OCI-M2 (cell line): ENCODE measurements around the gene ITGA5.

Experiments used
- DNase-seq: peaks from one replicate; lab custom pipeline; 2025; ENCODE audit not compliant: unreplicated experiment; lab: John Stamatoyannopoulos, UW

The ITGA5 gene

DNA sequence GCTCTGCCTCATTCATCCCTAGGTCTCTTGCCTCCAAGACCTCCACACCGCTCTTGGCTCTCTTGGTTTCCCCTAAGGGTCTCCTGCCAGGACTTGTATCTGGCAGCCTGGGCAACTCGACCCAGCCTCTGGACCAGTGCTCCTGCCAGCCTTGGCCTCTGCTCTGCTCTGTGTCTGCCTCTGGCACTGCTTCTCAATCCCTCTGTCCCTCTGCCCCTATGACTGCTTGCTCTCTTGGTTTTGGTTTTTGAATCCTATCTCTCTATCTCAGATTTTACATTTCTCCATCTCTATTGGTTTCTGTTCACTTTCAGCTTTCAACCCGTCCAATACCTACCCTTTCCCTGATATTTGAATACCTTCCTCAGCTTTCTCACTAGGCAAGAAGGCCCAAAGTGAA, 6.3 kb downstream of the ITGA5 start:
- no peak for DNase-seq

DNA sequence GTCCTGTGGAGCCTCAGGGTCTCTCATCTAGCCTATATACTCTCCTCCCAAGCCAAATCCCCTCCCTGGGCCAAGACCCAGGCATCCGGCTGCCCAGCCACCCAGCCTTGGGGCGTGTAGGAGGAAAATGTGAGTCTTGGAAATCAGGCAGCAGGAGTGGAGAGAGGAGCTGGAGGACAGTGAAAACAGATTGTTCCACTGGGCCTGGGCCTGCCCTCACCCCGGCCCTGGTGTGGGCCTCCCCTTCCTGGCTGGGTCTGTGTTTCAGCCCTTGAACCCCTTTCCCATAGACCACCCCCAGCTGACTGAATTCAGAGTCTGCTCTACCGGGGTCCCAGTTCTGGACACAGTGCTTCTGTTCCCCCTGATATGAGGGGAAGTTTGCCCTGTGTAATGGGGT, 6.7 kb downstream of the ITGA5 start:
- DNase-seq: no peak

DNA sequence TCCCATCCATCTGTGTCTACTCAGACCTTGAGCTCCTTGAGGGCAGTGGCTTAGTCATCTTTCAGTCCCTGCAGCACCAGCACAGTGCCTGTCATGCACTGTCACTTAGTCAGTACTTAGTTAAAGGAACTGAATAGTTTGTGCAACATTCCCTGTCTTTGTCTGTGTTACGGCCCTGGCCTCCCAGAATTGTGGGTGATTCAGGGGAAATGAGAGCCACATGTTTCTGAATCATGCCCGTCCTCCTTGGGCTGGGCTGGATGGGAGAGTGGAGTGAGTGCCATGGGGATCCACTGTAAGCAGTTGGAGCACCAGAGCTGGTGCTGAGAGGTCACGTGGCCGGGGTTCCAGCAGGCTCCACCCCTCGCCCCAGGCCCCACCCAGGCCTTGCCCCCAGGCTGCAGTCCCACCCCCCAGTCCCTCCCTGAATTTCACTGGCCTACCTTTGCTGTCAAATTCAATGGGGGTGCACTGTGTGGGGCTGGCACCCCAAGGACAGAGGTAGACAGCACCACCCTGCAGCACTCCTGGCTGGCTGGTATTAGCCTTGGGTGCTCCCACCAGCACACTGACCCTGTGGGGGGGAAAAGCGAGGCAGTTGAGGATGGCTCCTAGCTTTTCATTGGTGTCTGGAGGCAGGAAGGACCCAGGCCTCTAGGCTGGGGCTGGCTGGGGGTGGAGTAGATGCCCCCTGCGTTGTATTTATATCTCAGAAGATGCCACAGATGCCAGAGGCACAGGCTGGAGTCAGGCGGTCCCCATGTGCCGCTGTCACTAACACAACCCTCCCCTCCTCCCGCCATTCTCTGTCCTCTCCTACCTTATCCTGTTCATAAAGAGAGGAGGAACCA, 7.5 kb downstream of the ITGA5 start:
- no peak for DNase-seq

DNA sequence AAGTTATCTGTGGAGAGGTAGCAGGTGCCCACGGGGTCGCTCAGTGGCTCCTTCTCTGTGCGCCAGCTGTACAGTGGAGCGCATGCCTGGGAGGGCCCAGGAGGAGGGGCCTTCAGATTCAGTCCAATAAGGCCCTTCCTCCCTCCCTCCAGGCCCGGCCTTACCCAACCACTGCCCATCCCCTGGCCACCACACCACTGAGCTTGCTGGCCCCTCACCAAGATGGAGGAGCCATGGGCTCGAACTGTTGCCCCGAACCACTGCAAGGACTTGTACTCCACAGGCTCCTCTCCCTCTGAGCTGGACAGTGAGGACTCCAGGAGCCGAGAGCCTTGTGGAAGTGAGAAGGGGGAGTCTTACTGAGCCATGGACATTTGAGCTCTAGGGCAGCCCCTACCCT, 9.8 kb downstream of the ITGA5 start:
- no peak for DNase-seq

DNA sequence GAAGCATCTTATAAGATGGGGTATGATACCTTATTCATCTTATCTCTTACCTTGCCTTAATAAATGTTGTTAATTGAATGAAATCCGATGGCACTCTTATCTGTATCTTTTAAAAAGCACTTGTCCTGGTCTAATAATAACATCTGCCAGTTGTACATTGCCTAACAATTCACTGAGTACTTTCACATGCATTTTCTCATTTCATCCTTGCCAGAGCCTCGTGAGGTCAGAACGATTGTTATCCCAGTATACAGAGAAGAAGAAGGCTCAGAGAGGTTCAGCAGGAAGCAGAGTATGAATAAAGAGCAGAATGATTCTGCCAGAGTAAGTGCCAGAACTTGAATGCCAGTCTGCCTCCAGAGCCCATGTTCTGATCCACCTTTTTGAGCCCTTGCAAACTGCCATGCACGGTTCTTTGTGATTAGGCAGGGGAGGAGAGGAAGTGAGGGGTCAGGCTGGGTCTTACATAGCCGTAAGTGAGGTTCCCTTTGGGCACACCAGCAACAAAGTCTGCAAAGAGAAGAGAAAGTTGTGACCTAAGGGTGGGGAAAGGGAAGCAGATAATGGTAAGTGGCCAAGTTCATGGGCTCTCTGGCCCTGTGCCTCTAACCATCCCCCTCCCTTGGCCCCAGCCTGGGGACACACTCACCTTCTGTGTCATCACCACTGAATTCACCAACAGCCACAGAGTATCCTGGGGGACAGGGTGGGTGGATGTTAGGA, 11.7 kb downstream of the ITGA5 start:
- no peak for DNase-seq

DNA sequence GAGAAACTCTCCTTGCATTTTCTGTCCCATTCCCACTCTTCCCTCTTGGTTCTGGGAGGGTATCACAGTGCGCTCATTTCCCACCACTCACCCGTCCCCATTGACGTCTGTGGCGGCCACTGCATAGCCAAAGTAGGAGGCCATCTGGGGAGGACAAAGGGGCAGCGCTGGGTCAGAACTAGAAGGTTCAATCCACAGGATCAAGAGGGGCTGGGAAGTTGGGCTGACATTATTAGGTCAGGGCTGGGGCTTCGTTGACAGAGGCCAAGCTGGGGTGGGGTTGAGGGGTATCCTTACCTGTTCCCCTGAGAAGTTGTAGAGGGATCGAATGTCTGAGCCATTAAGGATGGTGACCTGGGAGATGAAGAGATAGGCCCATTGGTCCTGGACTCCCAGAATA, 13.5 kb downstream of the ITGA5 start:
- DNase-seq: no peak

DNA sequence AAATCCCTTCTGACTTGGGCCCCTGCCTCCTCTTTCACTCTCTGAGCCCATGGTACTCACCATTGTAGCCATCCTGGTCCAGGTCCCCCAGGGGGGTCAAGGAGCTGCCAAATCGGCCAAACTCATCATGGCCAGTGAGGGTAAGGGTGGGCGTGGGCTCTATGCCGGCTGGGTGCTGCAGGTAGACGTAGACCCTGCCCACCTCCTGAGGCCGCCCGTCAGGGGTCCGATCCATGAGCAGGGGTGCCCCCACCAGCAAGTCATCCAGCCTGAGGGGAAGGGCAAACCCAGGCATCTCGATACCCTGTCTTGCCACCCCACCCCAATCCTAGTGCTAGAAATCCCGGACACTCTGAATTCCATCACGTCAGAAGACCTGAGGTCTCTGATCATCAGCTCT, 14.0 kb downstream of the ITGA5 start:
- no peak for DNase-seq

DNA sequence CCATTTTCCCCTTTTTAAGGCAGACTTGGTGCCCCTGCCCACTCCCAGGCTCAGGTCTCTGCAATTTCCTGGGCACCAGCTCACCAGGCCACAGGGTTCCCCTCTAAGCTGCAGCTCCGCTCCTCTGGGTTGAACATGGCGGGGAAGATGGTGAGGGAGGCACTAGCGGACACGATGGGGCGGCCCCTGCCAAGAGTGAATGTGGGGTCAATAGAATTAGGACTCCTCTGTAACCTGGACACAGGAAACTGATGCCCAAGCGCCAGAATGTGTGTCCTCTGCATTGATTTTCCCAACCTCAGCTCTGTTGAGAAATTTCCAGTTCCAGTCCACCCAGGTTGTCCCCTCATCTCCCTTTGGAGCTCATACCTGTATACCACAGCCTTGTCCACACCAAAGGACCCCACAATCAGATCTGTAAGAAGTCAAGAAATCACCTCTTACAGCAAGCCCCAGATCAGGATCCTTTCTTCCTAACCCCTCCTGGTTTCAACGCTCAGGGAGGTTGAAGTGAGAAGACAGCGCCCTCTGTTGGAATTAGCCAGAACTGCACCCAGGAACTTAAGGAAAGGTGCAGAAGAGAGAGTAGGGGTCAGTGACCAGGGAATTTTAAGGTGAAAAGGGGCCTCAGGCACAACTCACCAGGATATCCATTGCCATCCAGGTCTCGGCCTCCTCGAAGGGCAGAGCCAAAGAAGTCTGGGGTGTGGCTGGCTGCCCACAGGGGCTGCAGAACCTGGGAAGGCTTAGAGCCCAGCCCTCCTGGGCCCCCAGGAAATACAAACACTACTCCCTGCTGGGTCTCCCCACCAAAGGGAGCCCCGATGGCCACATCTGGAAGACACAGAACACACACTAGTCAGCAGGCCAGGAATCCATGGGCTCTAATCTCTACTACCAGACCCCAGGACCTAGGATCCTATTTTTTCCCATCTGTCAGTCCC, 14.7 kb downstream of the ITGA5 start:
- DNase-seq: no peak

DNA sequence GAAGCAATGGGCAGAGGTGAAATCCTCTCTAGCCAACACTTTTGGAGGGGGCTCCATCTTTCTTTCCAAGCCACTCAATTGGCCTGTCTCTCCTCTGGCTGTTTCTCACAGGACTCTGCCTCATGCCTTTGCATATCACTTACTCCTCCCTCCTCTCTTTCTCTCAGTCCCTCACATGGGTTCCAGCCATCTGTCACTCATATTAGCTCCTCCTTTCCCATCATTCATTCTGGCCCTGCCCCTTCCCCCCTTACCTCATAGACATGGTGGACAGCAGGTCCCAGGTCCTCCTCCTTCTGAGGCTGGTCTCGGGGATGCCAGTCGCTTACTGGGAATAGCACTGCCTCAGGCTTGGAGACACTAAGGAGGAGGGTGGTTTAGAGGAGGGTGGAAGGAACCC, 17.9 kb downstream of the ITGA5 start:
- DNase-seq: no peak

DNA sequence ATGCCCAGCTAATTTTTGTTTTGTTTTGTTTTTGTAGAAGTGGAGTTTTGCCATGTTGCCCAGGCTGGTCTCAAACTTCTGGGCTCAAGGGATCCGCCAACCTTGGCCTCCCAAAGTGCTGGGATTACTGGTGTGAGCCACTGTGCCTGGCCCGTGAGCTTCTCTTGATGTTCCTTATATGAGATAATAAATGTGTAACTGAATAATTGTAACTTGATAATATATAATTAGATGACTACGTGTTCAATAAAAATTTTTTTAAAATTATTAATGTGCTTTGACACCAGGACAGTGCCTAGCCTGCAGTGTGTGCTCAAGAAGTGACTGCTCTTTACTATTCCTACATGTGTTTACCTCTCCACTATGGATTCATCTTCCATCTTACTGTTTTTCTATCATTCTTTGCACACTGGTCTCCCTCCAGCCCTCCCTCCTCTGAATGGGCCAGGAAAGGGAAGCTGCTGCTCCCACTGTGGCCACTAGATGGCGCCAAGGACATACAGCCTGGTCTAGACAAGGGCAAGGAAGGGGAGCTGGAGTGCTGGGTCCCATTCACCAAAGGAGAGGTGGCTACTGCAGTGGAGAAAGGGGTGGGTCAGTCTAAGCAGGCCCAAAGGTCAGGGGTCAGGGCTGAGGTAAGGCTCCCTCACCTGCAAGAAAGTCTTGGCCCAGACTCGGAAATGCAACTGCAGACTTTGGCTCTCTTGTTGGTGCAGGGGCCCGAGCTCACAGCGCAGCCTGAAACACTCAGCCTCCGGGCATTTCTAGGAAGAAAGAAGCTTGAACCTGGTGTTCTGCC, 19.9 kb downstream of the ITGA5 start:
- DNase-seq: peak; percentile 56

DNA sequence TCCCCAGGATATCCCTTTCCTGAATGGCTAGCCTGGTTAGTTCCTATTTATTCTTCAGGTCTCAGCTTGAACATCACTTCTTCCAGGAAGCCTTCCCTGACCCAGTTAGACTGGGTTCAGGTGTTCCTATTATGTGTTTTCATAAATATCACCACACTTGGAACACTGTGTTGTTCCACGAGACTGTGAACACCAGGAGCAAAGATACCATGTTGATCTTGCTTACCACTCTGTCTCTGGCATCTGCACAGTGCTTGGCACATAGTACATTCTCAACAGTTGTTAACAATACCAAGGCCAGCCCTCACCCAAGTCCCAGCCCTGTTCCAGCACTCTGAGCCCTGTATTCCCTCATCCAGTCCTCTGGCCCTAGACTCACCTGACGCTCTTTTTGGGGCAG, 20.8 kb downstream of the ITGA5 start:
- no peak for DNase-seq

DNA sequence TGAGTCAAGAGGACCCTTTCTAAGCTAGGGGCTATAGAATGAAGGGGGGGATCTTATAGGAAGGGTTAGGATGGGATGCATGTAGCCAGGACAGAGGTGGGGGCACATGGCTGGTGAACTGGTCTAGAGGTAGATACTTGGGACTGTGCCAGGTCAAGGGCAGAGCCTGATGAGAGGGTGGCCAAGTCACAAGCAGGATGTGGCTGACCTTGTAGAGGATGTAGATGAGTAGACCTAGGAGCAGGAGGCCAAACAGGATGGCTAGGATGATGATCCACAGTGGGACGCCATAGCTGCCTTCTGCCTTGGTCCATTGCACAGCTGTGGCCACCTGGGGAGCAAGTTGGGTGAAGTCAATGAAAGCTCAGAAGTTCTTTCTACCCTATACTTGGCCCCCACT, 21.9 kb downstream of the ITGA5 start:
- no peak for DNase-seq

DNA sequence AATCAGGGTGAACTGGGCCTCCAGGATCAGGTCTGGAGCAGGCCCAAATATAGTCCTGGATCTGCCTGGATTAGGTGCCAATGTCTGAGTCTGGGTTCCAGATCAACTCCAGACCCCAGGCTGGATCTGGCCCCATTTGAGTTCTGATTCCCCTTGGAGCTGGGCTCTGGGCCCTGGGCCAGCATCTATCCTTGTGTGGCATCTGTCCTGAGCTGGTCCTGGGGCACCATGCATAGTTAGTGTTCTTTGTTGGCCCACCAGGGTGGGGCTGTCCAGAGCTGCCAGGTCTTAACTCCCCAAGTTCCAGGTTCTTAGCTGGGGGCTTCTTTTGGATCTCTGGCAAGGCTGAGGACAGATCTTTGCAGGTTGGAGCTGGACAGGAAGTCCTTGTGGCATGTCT, 23.5 kb downstream of the ITGA5 start:
- DNase-seq: no peak

DNA sequence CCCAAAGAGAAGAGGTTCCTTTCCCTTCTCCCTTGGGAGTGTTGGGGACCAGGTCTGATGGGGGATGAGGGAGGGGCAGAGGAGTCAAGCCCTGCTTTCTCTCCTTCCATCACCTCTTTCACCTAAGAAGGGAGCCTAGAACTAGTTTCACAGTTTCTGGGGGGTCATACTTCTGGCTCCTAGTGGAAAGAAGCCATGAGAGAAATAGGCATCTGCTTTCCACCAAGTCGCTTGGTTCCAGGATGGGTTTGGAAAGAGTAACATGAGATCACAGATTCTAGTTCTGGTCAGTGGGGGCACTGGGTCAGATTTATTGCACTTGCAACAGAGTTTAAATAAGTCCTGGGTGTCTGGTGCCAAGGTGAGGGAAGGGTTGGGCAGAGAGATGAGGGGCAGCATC, 24.1 kb downstream of the ITGA5 start:
- DNase-seq: no peak

DNA sequence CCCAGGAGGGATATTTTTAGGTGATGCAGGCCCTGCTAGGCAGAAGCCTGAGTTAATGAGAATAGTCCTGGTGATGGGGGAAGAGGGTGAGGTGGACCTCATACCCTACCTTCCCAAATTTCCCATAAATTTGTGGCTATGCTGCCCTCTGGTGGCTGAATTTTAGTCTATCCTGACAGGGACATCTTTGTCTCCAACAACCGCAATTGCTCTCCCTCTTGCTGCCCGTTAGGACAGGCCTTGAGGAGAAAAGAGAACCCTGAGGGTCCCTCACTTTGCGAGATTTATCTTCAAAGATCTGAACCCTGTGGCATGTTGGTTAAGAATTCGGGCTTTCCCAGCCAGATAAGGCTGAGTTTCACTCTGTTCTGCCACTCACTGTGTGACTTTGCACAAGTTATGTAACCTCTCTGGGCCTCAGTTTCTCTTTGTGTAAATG, 24.8 kb downstream of the ITGA5 start:
- DNase-seq: no peak

DNA sequence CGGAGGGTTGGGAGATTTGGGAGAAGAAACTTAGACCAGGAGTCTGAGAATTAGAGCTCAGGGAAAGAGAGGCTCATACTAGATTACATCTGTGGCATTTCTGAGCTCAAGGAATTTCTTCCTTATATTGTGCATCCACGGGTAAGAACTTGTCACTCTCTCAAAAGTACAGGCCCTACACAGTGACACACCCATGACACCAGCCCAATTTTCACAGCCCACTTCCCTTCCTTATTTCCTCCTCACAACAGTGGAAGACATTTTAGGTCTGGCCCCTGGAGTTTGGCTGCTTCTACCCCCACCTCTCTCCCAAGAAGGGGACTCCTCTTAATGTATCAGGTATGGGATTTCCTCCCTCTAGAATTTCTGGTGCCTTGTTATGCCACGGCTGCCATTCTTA, 25.3 kb downstream of the ITGA5 start:
- DNase-seq: no peak

DNA sequence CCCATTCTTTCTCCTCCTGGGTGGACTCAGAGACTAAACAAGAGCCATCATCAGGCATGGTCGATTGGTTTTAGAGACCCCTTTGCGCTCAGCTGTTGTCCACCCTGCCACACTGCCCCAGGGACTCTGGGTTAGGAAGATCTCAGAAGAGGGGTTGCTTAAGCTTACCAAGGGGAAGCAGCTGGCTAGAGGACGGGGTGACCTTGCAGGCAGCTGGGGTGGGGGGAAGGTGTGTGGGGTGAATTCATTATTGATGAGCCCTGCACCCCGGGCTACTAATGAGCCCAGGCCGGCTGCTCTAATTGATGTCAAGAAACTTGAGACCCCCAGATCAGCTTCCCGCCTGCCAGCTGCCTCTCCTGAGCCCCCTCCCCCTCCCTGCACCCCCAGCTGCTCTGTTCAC, 25.9 kb downstream of the ITGA5 start:
- no peak for DNase-seq

DNA sequence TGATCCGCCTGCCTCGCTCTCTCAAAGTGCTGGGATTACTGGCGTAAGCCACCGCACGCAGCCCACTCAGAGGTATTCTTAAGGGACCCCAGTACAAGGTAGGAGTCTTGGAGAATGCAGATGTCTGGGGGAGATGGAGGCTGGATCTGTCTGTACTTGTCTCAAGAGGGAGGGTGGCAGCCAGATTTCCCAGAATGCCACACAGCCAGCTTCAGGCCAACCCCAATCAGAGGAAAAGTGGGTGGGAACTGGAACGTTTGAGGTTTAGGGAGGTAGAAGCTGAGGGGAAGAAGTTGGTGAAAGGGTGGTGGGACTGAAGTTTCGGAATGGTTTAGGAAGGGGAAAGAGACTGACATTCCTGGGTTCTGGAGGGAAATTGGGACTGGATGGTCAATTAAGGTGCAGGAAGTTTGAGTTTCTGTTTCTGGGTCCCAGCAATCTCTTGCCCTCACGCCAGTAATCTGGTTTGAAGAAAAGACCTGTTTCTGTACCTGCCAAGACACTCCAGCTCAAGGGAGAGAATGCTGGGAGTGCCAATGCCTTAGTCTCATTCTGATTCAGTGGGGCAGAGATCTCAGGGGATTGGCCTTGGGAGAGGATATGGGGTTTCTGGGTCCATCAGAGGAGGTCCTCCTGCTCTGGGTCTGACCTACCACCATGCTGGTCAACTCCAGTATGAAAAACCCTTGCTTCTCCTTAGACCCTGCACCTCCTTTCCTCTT, 26.4 kb downstream of the ITGA5 start:
- no peak for DNase-seq

DNA sequence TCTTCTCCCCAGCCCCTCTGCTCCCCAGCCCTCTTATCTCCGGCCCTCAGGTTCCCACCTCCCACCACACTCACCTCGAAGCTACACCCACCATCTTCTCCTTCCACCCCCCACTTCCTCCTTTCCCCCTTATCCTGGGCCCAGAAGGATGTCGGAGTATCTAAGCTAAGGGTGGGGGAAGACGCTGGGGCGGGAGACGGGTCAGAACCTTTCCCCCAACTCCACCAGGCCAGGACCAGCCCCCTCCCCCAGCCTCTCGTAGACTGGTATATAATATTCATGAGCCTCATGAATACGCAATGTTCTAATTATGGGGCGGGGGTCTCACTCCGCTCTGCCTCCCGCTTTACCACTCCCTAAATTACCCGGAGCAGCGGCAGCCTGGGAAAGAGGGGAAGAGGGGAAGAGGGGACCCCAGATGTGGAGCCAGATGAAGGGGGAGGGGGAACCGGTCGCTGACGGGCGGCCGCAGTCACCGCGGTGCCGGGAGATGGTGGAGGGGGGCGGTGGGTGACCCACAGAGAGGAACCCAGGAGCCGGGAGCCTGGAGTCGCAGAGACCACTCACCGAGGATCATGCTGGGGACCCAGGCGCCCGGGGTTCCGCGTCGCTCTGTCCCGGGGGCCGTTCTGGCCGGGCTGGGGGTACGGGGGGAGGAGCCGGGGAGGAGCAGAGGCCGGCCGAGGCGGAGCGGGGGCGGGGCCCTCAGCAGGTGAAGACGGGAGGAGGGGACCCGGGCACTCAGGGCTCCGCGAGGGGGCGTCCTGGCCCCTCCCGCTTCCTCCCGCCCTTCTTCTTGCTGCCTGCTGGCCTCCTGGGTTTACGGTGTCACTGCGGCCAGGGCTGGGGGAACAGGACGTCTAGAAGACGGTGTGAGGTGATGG, 28.2 kb downstream of the ITGA5 start:
- peak; percentile 65 for DNase-seq
